ENCODE results near the gene ORMDL1. TPM values are rescaled to one million over a fixed set of nuclear protein-coding genes. Genes with fewer than 3 reads are reported as not detected.
"Not testable (repeated sequence)": the region's sequence is repeated elsewhere in the genome, so short reads cannot be mapped to it uniquely, and the experiment has no call there.

The ORMDL1 gene
- total RNA-seq, 1 experiment from 2014 or later, result 64.0 TPM

DNA sequence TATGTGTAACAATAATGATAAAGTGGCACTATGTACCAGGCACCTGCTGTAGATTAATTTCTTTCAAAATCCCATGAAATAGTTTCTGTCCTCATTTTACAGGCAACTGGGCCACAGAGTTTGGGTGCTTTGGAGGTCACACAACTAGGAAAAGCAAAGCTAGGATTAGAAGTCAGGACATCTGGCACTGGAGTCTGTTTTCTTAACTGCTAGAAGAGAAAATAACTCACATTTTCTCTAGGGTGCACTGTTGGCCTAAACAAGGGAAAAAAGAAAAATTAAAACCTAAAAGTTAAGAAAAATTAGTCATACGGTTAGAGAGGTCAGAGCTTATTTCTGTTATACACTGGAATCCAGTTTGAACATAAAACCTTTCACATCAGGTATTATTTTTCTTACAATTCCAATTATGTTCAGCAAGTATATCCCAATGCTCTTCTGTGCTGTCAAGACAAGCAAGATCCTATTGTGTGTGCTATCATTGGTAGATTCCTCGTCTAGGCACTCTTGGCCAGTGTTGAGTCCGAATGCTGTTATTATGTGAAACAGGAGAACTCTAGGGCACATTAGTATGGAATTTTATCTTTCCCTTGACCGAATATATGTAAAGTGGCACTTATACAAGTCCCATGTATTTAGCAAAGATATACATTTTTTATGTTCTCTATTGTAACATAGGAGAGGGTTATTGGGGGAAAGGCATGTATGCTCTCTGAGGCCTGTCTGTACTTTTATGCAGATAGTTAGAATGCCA, 20.1 kb downstream of the ORMDL1 start:
- BruUV-seq (replicated peaks), result no TSS peak
- CTCF ChIA-PET, result no interaction called here
- Histone ChIP-seq H3K4me1 (ENCODE audit: insufficient read depth, low read length, poor library complexity, severe bottlenecking) (peaks cover 10% of the 10 kb centered on the region), H3K27ac (ENCODE audit: low read depth, low read length, poor library complexity, severe bottlenecking) (no peak overlapping the region), H3K36me3 (ENCODE audit: insufficient read depth, low read length, poor library complexity, severe bottlenecking) (no peaks in the 10 kb centered on the region), H3K4me3 (ENCODE audit: low read depth, low read length, poor library complexity, severe bottlenecking) (no peak overlapping the region), H3K9me3 (ENCODE audit: low read depth, low read length, poor library complexity, severe bottlenecking) (no peaks in the 10 kb centered on the region), H3K27me3 (replicated peaks; ENCODE audit: insufficient read depth, low read depth, low read length, poor library complexity) (no peaks in the 10 kb centered on the region)
- POLR2A ChIA-PET (ENCODE audit: low non-redundant PET), result no interaction called here
- intact Hi-C loops (cut with micrococcal nuclease; ENCODE audit: unreplicated experiment), result loop anchor here (5.0 kb wide), 1 partner anchor 102 kb away; the partner anchor contains the start of gene ASNSD1
- TF ChIP-seq, protein P1, sequence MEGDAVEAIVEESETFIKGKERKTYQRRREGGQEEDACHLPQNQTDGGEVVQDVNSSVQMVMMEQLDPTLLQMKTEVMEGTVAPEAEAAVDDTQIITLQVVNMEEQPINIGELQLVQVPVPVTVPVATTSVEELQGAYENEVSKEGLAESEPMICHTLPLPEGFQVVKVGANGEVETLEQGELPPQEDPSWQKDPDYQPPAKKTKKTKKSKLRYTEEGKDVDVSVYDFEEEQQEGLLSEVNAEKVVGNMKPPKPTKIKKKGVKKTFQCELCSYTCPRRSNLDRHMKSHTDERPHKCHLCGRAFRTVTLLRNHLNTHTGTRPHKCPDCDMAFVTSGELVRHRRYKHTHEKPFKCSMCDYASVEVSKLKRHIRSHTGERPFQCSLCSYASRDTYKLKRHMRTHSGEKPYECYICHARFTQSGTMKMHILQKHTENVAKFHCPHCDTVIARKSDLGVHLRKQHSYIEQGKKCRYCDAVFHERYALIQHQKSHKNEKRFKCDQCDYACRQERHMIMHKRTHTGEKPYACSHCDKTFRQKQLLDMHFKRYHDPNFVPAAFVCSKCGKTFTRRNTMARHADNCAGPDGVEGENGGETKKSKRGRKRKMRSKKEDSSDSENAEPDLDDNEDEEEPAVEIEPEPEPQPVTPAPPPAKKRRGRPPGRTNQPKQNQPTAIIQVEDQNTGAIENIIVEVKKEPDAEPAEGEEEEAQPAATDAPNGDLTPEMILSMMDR (conservative IDR thresholded peaks at IDR 0.05; ENCODE audit: low read depth, low read length), result no peak; the same call in 1 of the 2 replicates
- no peak for TF ChIP-seq EZH2 (IDR thresholded peaks at IDR 0.05; ENCODE audit: borderline replicate concordance, low read depth, low read length, poor library complexity, severe bottlenecking)
- no peak for DNase-seq (ENCODE audit: low spot score)

DNA sequence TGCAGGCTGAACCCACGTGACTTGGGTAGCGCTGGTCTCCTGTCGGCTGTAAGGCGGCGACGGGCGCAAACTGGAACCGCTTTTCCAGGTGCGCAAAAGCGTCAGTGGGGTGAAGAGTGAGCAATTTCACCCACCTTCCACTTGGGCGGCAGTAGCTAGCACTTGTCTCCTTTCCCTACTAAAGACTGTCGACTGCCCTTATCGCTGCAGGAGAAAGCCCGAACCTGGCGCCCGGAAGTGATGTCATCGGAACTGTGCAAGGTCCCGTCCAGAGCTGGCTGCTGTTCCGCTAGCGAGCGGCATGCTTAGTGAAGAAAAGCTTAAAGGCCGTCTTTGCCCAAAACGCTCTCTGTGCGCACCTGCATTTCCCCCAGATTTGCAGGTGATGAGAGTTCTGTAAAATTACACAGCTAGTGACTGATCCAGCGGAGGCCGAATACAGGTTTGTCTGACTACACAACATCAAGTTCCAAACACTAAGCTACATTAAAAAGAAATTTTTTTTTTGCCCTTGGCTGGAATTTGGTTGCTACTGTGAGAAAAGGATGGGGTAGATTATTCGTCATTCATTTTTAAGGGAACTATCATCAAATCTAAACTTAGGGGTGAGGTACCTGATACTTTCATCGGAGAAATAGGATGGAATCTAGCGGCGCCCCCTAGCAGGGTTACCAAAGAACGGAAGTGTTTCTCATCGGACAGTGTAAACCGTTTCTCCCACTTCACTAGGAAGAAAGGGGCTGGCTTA, 21.4 kb downstream of the ORMDL1 start, which contains the start of gene OSGEPL1:
Gene OSGEPL1, minus strand, starts transcription at position 242 of the 748 bp plus-strand sequence. CDS start 1,152 bp downstream, outside the sequence.
- CTCF ChIA-PET, result interaction anchor here (0.5 to 1.5 kb wide), 3 partner anchors 21 to 102 kb away, joined by 3 to 6 read pairs (median 5); partner anchors contain the start of genes ASNSD1, ORMDL1 and PMS1
- Histone ChIP-seq H3K4me1 (ENCODE audit: insufficient read depth, low read length, poor library complexity, severe bottlenecking) (peaks cover 10% of the 10 kb centered on the region), H3K4me3 (ENCODE audit: low read depth, low read length, poor library complexity, severe bottlenecking) (peak within 1 kb of the TSS; percentile 76), H3K27ac (ENCODE audit: low read depth, low read length, poor library complexity, severe bottlenecking) (peak within 1 kb of the TSS; percentile 85), H3K9me3 (ENCODE audit: low read depth, low read length, poor library complexity, severe bottlenecking) (no peaks in the 10 kb centered on the region), H3K27me3 (replicated peaks; ENCODE audit: insufficient read depth, low read depth, low read length, poor library complexity) (no peaks in the 10 kb centered on the region), H3K36me3 (ENCODE audit: insufficient read depth, low read length, poor library complexity, severe bottlenecking) (no peaks in the 10 kb centered on the region)
- BruUV-seq (replicated peaks), result TSS peak; percentile 90
- peak; percentile 95 for DNase-seq (ENCODE audit: low spot score)
- TF ChIP-seq EZH2 (IDR thresholded peaks at IDR 0.05; ENCODE audit: borderline replicate concordance, low read depth, low read length, poor library complexity, severe bottlenecking), result no peak
- TF ChIP-seq, protein P1 (conservative IDR thresholded peaks at IDR 0.05; ENCODE audit: low read depth, low read length), result peak; percentile 79
- intact Hi-C loops (cut with micrococcal nuclease; ENCODE audit: unreplicated experiment), result loop anchor here (5.0 kb wide), 1 partner anchor 100 kb away; the partner anchor contains the start of gene ASNSD1
- POLR2A ChIA-PET (ENCODE audit: low non-redundant PET), result interaction anchor here (0.6 to 0.7 kb wide), 4 partner anchors 126 to 937 kb away, joined by 4 to 14 read pairs (median 6); no protein-coding TSS in a partner anchor

DNA sequence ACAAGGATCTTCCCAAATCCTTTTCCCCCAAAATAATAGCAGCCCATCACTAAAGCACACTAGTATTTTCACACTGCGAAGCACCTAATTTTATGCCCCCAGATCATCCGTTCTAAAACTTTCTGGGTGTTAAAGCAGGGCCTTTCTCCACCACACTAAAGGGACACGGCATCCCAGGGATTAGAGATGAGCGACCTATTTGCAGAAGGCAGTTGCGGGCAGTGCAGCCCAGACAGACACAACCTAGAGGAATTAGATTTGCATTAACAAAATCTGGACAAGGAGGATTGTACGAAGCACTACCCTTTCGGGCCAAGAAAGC, 21.9 kb downstream of the ORMDL1 start:
- TF ChIP-seq, protein P1 (conservative IDR thresholded peaks at IDR 0.05; ENCODE audit: low read depth, low read length), result no peak
- TF ChIP-seq EZH2 (IDR thresholded peaks at IDR 0.05; ENCODE audit: borderline replicate concordance, low read depth, low read length, poor library complexity, severe bottlenecking), result no peak
- BruUV-seq (replicated peaks), result TSS peak; percentile 84
- intact Hi-C loops (cut with micrococcal nuclease; ENCODE audit: unreplicated experiment), result loop anchor here (5.0 kb wide), 1 partner anchor 100 kb away; the partner anchor contains the start of gene ASNSD1
- no peak for DNase-seq (ENCODE audit: low spot score)
- H3K9me3 ChIP-seq (ENCODE audit: low read depth, low read length, poor library complexity, severe bottlenecking), result no peaks in the 10 kb centered on the region
- H3K4me1 ChIP-seq (ENCODE audit: insufficient read depth, low read length, poor library complexity, severe bottlenecking), result peaks cover 10% of the 10 kb centered on the region
- H3K36me3 ChIP-seq (ENCODE audit: insufficient read depth, low read length, poor library complexity, severe bottlenecking), result no peaks in the 10 kb centered on the region
- no peaks in the 10 kb centered on the region for H3K27me3 ChIP-seq (replicated peaks; ENCODE audit: insufficient read depth, low read depth, low read length, poor library complexity)
- POLR2A ChIA-PET (ENCODE audit: low non-redundant PET), result interaction anchor here (0.6 kb wide), 1 partner anchor 126 kb away, joined by 4 read pairs; no protein-coding TSS in a partner anchor
- H3K27ac ChIP-seq (ENCODE audit: low read depth, low read length, poor library complexity, severe bottlenecking), result peak overlapping the region; percentile 85
- H3K4me3 ChIP-seq (ENCODE audit: low read depth, low read length, poor library complexity, severe bottlenecking), result peak overlapping the region; percentile 76
- CTCF ChIA-PET, result interaction anchor here (0.8 to 1.5 kb wide), 2 partner anchors 22 to 101 kb away, joined by 5 to 6 read pairs; partner anchors contain the start of genes ASNSD1, ORMDL1 and PMS1

DNA sequence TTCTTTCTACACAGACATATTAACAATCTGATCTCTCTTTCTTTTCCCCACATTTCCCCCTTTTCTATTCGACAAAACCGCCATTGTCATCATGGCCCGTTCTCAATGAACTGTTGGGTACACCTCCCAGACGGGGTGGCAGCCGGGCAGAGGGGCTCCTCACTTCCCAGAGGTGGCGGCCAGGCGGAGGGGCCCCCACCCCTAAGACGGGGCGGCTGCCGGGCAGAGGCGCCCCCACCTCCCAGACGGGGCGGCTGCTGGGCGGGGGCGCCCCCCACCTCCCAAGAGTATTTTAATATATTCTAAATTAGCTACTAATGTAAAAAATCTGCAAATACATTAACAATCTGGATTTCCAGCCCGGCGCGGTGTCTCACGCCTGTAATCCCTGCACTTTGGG, 24.0 kb downstream of the ORMDL1 start:
- CTCF ChIA-PET, result interaction anchor here (0.6 kb wide), 1 partner anchor 38 kb away, joined by 3 read pairs; no protein-coding TSS in a partner anchor
- H3K27me3 ChIP-seq (replicated peaks; ENCODE audit: insufficient read depth, low read depth, low read length, poor library complexity); H3K27ac ChIP-seq (ENCODE audit: low read depth, low read length, poor library complexity, severe bottlenecking); H3K4me3 ChIP-seq (ENCODE audit: low read depth, low read length, poor library complexity, severe bottlenecking); POLR2A ChIA-PET (ENCODE audit: low non-redundant PET); H3K9me3 ChIP-seq (ENCODE audit: low read depth, low read length, poor library complexity, severe bottlenecking); BruUV-seq (replicated peaks); H3K36me3 ChIP-seq (ENCODE audit: insufficient read depth, low read length, poor library complexity, severe bottlenecking); DNase-seq (ENCODE audit: low spot score); H3K4me1 ChIP-seq (ENCODE audit: insufficient read depth, low read length, poor library complexity, severe bottlenecking): not testable (repeated sequence)
- intact Hi-C loops (cut with micrococcal nuclease; ENCODE audit: unreplicated experiment), result loop anchor here (5.0 kb wide), 1 partner anchor 98 kb away; the partner anchor contains the start of gene ASNSD1

All from A673 (cell line).